HG02852 (cell line): ENCODE measurements around the gene ZNF408.
A peak's percentile ranks its signal among the peaks of the same experiment; 100 is the strongest.
"Not testable (repeated sequence)": the region's sequence is repeated elsewhere in the genome, so short reads cannot be mapped to it uniquely, and the experiment has no call there.

ENCODE experiments used
- ATAC-seq: cut with Tn5 transposase; IDR thresholded peaks from one replicate; pipeline ENCODE4 v1.9.1; 2021; ENCODE audit warnings: mild to moderate bottlenecking, moderate library complexity; ENCODE audit not compliant: unreplicated experiment

Gene ZNF408

DNA sequence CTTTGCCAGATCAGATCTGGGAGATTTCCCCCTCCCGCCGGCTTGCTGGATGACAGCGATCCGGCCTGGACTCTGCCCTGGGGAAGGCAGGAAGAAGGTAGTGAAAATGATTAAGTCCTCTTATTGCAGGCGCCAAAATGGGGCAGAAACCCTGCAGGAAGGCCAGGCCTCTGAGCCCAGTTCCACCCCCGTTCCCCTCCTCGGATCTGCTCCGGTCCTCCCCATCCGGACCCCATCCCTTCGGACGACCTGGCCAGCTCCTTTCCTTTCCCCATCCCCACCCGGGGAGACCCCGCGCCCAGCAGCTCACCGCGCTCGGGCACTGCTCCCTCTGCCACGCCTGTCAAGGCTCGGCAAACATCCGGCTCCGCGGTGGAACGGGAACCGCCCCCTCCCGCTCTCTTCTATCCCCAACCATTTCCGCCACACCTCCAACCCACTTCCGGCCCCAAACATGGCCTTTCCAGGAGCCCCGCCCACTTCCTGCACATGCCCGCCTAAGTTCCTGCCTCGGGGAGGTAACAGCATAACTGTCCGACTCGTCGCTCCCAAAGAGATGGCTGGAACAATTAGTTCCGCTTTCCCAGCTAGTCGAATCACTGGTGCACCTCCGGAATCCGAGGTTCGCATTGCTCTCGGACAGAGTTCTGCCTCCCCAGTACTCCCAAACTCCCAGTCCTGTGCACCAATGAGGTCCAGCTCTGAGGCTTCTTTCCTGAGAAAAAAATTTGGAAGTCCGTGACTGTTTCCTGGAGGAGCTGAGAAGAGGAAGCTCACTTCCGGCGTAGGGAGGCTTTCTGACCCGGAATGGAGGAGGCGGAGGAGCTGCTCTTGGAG lies at the start of gene ZNF408, which contains the start of gene ARHGAP1:
ZNF408 (plus strand) TSS at position 791 of the 837 bp plus-strand sequence; CDS start at position 808, 17 bp downstream.
ARHGAP1 (minus strand) TSS at position 379 of the 837 bp plus-strand sequence. CDS start 4,512 bp downstream, outside the sequence.
- ATAC-seq = peak; percentile 89

GRCh38 chr11:46655631-46656030 lies 45.2 kb upstream of the ZNF408 start:
- ATAC-seq = no peak

DNA sequence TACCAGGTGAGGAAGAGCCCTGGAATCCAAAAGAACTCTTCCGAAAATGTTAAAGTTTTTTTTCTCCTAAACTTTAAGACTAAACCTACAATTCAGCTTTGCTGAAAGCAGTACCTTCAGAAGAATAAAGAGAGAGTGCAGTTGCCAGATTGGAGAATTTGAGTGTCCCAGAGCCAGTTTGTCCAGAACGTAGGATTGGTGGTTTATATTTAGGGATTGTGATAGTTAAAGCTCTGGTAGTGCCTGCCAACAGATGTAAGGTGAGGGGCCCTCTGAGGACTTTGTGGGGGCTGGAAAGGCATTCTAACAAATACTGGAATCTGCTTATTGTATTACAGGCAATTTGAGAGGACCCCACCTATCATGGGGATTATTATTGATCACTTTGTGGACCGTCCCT lies 43.6 kb upstream of the ZNF408 start:
- no peak for ATAC-seq

DNA sequence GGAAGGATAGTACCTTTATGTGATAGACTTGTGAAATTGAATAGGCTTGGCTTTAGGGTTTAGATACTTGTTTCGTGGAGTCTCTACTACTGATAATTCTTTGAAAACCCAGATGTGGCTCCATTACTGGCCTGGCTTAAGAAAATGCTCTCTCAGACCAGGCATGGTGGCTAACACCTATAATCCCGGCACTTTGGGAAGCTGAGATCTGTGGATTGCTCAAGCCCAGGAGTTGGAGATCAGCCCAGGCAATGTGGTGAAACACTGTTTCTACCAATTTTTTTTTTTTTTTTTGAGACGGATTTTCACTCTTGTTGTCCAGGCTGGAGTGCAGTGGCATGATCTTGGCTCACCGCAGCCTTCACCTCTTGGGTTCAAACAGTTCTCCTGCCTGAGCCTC lies 42.6 kb upstream of the ZNF408 start:
- ATAC-seq = no peak

GRCh38 chr11:46659908-46660307 lies 40.9 kb upstream of the ZNF408 start:
- no peak for ATAC-seq

GRCh38 chr11:46661836-46662235 lies 39.0 kb upstream of the ZNF408 start:
- no peak for ATAC-seq

DNA sequence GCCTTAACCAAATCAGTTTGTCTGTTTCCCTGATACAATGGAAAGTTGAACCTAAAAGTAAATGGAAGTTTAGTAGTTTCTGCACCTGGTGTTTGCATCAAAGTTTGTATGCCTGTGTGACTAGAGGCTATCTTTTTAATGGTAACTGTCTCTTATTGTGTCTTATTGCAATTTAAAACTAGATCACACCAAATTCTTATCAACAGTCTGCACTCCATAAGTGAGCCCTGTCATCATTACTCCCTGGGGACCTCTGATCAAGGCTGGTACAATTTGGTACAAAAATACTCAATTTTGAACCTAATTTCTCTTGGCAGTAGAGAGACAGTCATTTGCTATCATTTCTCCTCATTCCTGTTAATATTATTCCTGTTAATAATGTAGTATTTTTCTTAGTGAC lies 38.5 kb upstream of the ZNF408 start:
- no peak for ATAC-seq

DNA sequence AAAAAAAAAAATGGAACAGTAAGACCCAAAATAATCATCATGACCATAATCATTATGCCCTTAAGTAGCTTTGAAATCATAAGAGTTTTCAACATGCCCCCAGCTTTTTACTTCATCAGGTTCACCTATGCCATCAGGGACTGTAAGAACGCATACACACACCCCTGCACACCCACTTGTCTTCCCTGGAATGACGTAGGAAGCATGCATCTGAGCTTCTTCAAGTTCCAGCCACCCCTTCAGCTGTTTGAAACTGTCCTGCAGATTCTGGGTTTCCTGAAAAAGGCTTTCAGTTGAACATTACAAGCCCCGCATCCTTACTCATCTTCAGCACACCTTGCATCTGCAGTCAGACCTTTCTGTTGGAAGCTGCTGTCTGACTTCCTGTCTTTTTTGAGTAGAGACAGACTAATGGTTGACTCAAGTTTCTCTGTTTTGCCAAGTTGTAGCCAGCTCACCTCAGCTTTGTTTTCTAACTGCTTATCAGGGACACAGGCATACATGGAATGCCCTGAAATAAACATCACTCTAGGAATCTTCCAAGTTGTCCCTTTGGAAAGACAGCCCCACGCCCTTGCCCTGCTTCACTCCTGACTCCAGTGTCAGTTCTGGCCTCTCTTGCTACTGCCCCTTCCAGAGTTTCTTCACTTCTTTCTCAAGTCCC lies 37.4 kb upstream of the ZNF408 start:
- ATAC-seq = no peak

DNA sequence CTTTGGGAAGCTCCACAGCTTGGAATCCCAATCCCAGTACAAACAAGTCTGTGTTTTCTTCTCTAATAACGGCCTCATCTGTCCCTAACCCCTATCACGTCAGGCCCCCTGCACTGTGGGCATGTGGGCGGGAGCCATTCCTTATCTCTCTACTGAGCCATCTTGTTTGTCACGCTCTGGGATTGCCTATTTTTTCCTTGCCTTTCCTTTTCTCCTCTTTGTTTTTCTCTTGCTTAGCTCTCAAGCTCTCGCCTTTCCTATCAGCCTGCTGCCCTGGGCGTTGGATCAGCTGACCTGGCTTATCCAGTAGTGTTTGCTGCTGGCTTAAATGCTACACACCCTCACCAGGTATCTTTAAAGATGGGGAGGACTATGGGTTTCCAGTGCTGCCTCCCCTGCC lies 36.2 kb upstream of the ZNF408 start:
- no peak for ATAC-seq

- ATAC-seq = no peak
These were observed 35.5 kb upstream of the ZNF408 start for GRCh38 chr11:46665356-46665755.

GRCh38 chr11:46666516-46666915 lies 34.3 kb upstream of the ZNF408 start:
- ATAC-seq = no peak

GRCh38 chr11:46667043-46667481 lies 33.8 kb upstream of the ZNF408 start:
- no peak for ATAC-seq

DNA sequence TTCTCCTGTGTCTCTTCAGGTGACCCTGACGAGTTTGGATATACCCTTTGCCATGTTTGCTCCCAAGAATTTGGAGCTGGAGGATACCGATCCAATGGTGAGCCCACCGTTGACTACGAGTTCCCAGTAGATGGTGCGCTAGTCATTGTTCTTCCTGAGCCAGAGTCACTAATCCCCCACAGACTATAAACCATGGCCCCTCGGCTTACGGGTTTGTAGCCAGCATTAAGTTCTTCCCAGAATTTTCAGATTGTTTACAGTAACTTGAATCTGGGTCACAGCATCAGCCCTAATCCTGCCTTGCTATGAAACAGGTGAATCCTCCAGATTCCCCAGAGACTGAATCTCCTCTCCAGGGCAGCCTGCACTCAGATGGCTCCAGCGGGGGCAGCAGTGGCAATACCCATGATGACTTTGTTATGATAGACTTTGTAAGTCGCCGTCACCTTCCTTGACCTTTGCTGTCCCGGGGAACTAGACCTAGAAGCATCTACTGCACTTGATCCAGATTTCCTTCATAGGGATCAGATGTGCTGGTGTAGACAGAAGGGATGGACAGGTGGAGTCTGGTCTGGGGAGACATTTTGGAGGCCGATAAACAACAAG lies 32.2 kb upstream of the ZNF408 start:
- no peak for ATAC-seq

DNA sequence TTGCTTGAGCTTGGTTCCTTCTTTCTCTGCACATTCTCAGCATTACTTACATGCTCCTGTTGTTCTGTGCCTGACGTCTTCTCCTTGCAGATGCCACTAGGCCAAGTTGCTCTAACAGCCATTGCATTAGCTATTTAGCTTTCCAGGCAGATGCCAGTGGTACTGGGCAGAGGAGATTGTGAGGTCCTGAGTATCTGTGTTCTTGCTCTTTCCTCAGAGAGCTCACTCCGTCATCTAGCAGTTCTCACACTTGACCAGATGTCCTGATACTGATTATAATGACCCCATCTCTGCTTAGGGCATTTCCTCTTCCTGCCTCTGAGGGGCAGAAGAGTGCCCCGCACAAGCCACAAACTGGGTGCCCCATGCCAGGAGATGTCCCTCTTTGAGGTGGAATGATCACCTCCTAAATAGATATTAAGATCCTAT lies 31.1 kb upstream of the ZNF408 start:
- no peak for ATAC-seq

- ATAC-seq = not testable (repeated sequence)
These were observed 30.3 kb upstream of the ZNF408 start for GRCh38 chr11:46670521-46670920.

DNA sequence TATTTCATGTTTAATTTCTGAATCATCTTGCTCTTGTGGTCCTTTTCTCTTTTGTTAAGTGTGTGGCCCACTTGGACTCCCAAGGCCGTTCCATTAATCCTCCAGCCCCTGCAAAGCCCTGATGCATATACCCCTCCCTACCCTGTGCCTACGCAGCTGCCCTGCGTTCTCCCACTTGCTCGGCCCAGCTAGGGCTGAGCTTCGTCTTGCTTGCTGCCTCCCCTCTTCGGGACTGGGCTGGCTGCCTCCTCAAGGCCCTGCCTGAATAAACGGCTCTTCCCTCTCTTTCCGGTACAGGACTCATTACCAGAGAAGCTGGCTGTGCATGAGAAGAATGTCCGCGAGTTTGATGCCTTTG lies 28.9 kb upstream of the ZNF408 start:
- ATAC-seq = no peak

- no peak for ATAC-seq
These were observed 28.4 kb upstream of the ZNF408 start for GRCh38 chr11:46672381-46672839.

GRCh38 chr11:46673713-46674462 lies 26.9 kb upstream of the ZNF408 start:
- no peak for ATAC-seq

GRCh38 chr11:46674463-46675287 lies 26.2 kb upstream of the ZNF408 start:
- ATAC-seq = no peak

DNA sequence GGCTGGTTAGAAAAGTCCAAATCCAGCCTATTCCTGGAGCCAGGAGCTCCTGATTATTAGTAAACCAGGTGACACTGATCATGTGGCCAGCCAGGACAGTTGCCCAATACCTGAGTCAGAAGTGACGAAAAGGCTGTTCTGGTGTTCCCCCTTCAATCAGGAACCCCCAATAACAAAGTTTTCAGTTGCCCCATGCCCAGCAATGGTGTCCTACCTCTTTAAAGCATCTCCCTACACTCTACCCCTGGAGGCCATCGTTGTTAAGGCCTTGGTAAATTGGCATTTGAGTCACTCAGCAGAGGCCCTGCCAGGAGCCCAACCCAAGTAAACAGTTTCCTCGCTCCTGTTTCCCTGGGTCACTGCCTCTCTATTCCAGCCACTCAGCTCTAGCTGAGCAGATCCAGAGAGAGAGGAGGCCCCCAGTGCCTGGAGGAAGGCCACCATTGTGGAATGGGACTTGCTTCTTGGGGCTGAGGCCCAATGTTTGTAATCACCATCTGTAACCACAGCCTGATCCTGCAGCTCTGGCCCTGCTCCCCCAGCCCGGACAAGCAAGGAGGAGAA lies 25.5 kb upstream of the ZNF408 start:
- ATAC-seq = no peak
